GM12878 (cell line): ENCODE results near the gene AIFM1. TPM values are rescaled to one million over a fixed set of nuclear protein-coding genes. Genes with fewer than 3 reads are reported as not detected.

Experiments used
- BHLHE40 ChIP-seq, 2 experiments: fragments of 450-650 bp in 1 of 2; IDR thresholded peaks; 2 replicates each; pipeline ENCODE4 v1.6.1; 2011 to 2017; ENCODE audit warnings: low read depth in 2 of 2, borderline replicate concordance in 1 of 2, improper control_type of control experiment in 1 of 2, low read length in 1 of 2, mild to moderate bottlenecking in 1 of 2
- CBX5 ChIP-seq: sonication (generic); IDR thresholded peaks from 2 replicates; pipeline ENCODE4 v1.6.1; 2016; ENCODE audit warnings: low read depth, moderate library complexity, mild to moderate bottlenecking, inconsistent platforms
- CHD2 ChIP-seq: IDR thresholded peaks from 2 replicates; pipeline ENCODE4 v1.6.1; 2011; ENCODE audit warnings: low read depth, low read length, improper control_type of control experiment, borderline replicate concordance
- E4F1 ChIP-seq: fragments of 450-650 bp; IDR thresholded peaks from 2 replicates; pipeline ENCODE4 v1.6.1; 2018; ENCODE audit warnings: borderline replicate concordance, mild to moderate bottlenecking; ENCODE audit not compliant: partially characterized antibody
- FOXM1 ChIP-seq: IDR thresholded peaks from 2 replicates; pipeline ENCODE4 v1.6.1; 2012; ENCODE audit warnings: low read depth, mild to moderate bottlenecking, inconsistent platforms, low read length, moderate library complexity
- JUNB ChIP-seq: IDR thresholded peaks from 2 replicates; pipeline ENCODE4 v1.6.1; 2016; ENCODE audit warnings: antibody characterized with exemption, mild to moderate bottlenecking
- KLF5 ChIP-seq: fragments of 450-650 bp; IDR thresholded peaks from 2 replicates; pipeline ENCODE4 v1.6.1; 2014; ENCODE audit warnings: mild to moderate bottlenecking; ENCODE audit not compliant: partially characterized antibody
- RELA ChIP-seq: fragments of 450-650 bp; IDR thresholded peaks from 2 replicates; pipeline ENCODE4 v1.8.0; 2014; ENCODE audit warnings: borderline replicate concordance; ENCODE audit not compliant: partially characterized antibody
- RFX5 ChIP-seq: IDR thresholded peaks from 2 replicates; pipeline ENCODE4 v1.6.1; 2011; ENCODE audit warnings: low read depth, low read length, improper control_type of control experiment
- STAT1 ChIP-seq: fragments of 450-650 bp; conservative IDR thresholded peaks from 2 replicates; pipeline ENCODE4 v1.6.1; 2014; ENCODE audit warnings: antibody characterized with exemption, mild to moderate bottlenecking
- YBX1 ChIP-seq: fragments of 450-650 bp; IDR thresholded peaks from 2 replicates; pipeline ENCODE4 v1.6.1; 2016; ENCODE audit warnings: antibody characterized with exemption
- YY1 ChIP-seq: IDR thresholded peaks from 2 replicates; pipeline ENCODE4 v1.6.1; 2011; ENCODE audit warnings: low read depth, mild to moderate bottlenecking, low read length
- ZBED1 ChIP-seq: IDR thresholded peaks from 2 replicates; pipeline ENCODE4 v1.6.1; 2016; ENCODE audit warnings: borderline replicate concordance
- ZBTB40 ChIP-seq: fragments of 450-650 bp; IDR thresholded peaks from 2 replicates; pipeline ENCODE4 v1.6.1; 2016; ENCODE audit warnings: mild to moderate bottlenecking, moderate library complexity, borderline replicate concordance
- ZNF207 ChIP-seq: fragments of 450-650 bp; IDR thresholded peaks from 2 replicates; pipeline ENCODE4 v1.6.1; 2014; ENCODE audit warnings: antibody characterized with exemption, mild to moderate bottlenecking, borderline replicate concordance
- polyA plus RNA-seq, 11 experiments: library from polyadenylated mRNA; depleted of rRNA in 4 of 11; unstranded in 6 of 11; stranded (reverse) in 5 of 11; fragments of >200 nt; fragmentation: Nextera tagmentation in 4 of 11; fragmentation: Illumina TruSeq in 1 of 11; extraction: Ambion mirVana in 4 of 11; extraction: Trizol in 1 of 11; gene quantifications; 1 replicate in 1 of 11; 2 replicates in 10 of 11; pipeline versions ENCODE4 v1.2.1 to v1.2.3, GENCODE V29; 2011 to 2016; ENCODE audit warnings: inconsistent platforms in 2 of 11, missing spikeins in 2 of 11, low read depth in 1 of 11
- total RNA-seq, 4 experiments: library from RNA; depleted of rRNA in 3 of 4; stranded (reverse); fragments of >200 nt in 3 of 4; fragmentation: Illumina TruSeq in 1 of 4; extraction: Trizol in 1 of 4; gene quantifications; 2 replicates each; pipeline versions ENCODE4 v1.2.1 to v1.2.3, GENCODE V29; 2013 to 2021
- TF ChIP-seq, protein P1 (sequence below): fragments of 450-650 bp; formaldehyde crosslinking; IDR thresholded peaks from 2 replicates; pipeline ENCODE4 v1.5.0; 2022; ENCODE audit warnings: mild to moderate bottlenecking, missing genetic modification characterization
- TF ChIP-seq, protein P2 (sequence below): fragments of 450-650 bp; IDR thresholded peaks from 2 replicates; pipeline ENCODE4 v1.6.1; 2017; ENCODE audit warnings: antibody characterized with exemption, mild to moderate bottlenecking, moderate library complexity

The AIFM1 gene
- total and polyA plus RNA-seq, 10 of the 15 experiments (the other 5 are each of a cell fraction or from before 2014, with no cell fraction given) = 44.2 to 121 (median 80.0) TPM

- peak in 1 of 2 experiments; percentile 7; a peak in 1 of 4 replicates for TF ChIP-seq BHLHE40 (IDR thresholded peaks at IDR 0.05; ENCODE audit: borderline replicate concordance in 1 of 2, low read depth in 2 of 2, low read length in 1 of 2)
- no peak for TF ChIP-seq FOXM1
- no peak for TF ChIP-seq YBX1
- TF ChIP-seq, protein P1, sequence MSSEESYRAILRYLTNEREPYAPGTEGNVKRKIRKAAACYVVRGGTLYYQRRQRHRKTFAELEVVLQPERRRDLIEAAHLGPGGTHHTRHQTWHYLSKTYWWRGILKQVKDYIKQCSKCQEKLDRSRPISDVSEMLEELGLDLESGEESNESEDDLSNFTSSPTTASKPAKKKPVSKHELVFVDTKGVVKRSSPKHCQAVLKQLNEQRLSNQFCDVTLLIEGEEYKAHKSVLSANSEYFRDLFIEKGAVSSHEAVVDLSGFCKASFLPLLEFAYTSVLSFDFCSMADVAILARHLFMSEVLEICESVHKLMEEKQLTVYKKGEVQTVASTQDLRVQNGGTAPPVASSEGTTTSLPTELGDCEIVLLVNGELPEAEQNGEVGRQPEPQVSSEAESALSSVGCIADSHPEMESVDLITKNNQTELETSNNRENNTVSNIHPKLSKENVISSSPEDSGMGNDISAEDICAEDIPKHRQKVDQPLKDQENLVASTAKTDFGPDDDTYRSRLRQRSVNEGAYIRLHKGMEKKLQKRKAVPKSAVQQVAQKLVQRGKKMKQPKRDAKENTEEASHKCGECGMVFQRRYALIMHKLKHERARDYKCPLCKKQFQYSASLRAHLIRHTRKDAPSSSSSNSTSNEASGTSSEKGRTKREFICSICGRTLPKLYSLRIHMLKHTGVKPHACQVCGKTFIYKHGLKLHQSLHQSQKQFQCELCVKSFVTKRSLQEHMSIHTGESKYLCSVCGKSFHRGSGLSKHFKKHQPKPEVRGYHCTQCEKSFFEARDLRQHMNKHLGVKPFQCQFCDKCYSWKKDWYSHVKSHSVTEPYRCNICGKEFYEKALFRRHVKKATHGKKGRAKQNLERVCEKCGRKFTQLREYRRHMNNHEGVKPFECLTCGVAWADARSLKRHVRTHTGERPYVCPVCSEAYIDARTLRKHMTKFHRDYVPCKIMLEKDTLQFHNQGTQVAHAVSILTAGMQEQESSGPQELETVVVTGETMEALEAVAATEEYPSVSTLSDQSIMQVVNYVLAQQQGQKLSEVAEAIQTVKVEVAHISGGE (CRISPR knock-in tag) = no peak
- TF ChIP-seq, protein P2, sequence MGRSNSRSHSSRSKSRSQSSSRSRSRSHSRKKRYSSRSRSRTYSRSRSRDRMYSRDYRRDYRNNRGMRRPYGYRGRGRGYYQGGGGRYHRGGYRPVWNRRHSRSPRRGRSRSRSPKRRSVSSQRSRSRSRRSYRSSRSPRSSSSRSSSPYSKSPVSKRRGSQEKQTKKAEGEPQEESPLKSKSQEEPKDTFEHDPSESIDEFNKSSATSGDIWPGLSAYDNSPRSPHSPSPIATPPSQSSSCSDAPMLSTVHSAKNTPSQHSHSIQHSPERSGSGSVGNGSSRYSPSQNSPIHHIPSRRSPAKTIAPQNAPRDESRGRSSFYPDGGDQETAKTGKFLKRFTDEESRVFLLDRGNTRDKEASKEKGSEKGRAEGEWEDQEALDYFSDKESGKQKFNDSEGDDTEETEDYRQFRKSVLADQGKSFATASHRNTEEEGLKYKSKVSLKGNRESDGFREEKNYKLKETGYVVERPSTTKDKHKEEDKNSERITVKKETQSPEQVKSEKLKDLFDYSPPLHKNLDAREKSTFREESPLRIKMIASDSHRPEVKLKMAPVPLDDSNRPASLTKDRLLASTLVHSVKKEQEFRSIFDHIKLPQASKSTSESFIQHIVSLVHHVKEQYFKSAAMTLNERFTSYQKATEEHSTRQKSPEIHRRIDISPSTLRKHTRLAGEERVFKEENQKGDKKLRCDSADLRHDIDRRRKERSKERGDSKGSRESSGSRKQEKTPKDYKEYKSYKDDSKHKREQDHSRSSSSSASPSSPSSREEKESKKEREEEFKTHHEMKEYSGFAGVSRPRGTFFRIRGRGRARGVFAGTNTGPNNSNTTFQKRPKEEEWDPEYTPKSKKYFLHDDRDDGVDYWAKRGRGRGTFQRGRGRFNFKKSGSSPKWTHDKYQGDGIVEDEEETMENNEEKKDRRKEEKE = no peak
- peak; percentile 52; the same call in 1 of the 2 replicates for TF ChIP-seq YY1
- TF ChIP-seq ZNF207 = no peak
- no peak for TF ChIP-seq E4F1
- TF ChIP-seq JUNB = no peak
- no peak for TF ChIP-seq KLF5
- no peak for TF ChIP-seq ZBTB40
- no peak for TF ChIP-seq RELA
- 0 out of 2 replicates have a peak, but pooled peaks have one; percentile 39 for TF ChIP-seq CHD2
- TF ChIP-seq CBX5 = no peak
- TF ChIP-seq STAT1 = no peak
- TF ChIP-seq RFX5 = no peak
- 0 out of 2 replicates have a peak, but pooled peaks have one; percentile 36 for TF ChIP-seq ZBED1
Observed at GRCh38 chrX:130084631-130085237, 80.9 kb downstream of the AIFM1 start (continued).
